Spinal cord (tissue), 10 donors: ENCODE data around the gene ZNF839. TPM values are rescaled to one million over a fixed set of nuclear protein-coding genes. Genes with fewer than 3 reads are reported as not detected.
A peak's percentile ranks its signal among the peaks of the same experiment; 100 is the strongest.

ENCODE experiments used
- DNase-seq, 6 donors: peaks; one replicate each; pipeline versions ENCODE4 v3.0.0 to v3.0.0-alpha.2; 2013 to 2015; ENCODE audit warnings: low spot score in 6 of 6, low read depth in 4 of 6
- H3K27ac ChIP-seq: one replicate; pipeline ENCODE4 v1.5.1; 2013; ENCODE audit warnings: low read depth, low read length, control low read depth
- H3K27me3 ChIP-seq: one replicate; pipeline ENCODE4 v1.6.1; 2013; ENCODE audit warnings: low read length; ENCODE audit not compliant: control insufficient read depth, insufficient read depth
- H3K36me3 ChIP-seq: one replicate; pipeline ENCODE4 v1.6.1; 2013; ENCODE audit warnings: low read length; ENCODE audit not compliant: control insufficient read depth, insufficient read depth
- H3K4me1 ChIP-seq: one replicate; pipeline ENCODE4 v1.6.1; 2013; ENCODE audit warnings: low read length; ENCODE audit not compliant: control insufficient read depth, insufficient read depth
- H3K4me3 ChIP-seq: one replicate; pipeline ENCODE4 v1.5.1; 2013; ENCODE audit warnings: low read depth, low read length, control low read depth
- H3K9me3 ChIP-seq: one replicate; pipeline ENCODE4 v1.6.1; 2013; ENCODE audit warnings: low read length; ENCODE audit not compliant: control insufficient read depth, insufficient read depth
- WGBS: methylation state at CpG from one replicate; pipeline ENCODE4 v1.1.5; 2013; ENCODE audit warnings: missing lambda C conversion rate; ENCODE audit not compliant: insufficient coverage; 5-methylcytosine and 5-hydroxymethylcytosine counted together
- polyA plus RNA-seq, 2 donors: library from polyadenylated mRNA; unstranded; fragments of 120-200 nt; gene quantifications; one replicate each; pipeline ENCODE4 v1.2.1, GENCODE V29; 2013; ENCODE audit not compliant: insufficient read length in 2 of 2
- total RNA-seq, 2 donors: library from RNA; depleted of rRNA in 1 of 2; stranded (reverse); fragments of 120-200 nt in 1 of 2; fragments of >200 nt in 1 of 2; gene quantifications; one replicate each; pipeline versions ENCODE4 v1.2.3 to v1.2.4, GENCODE V29; 2013 to 2014
- donor health status: healthy.

Gene ZNF839
- total and polyA plus RNA-seq, 4 donors = 8.8 to 16.3 (median 11.7) TPM

GRCh38 chr14:102303664-102304063 lies 15.9 kb upstream of the ZNF839 start:
- Histone ChIP-seq H3K27me3 (no peaks in the 10 kb centered on the region), H3K4me3 (no peak overlapping the region), H3K4me1 (no peaks in the 10 kb centered on the region), H3K36me3 (no peaks in the 10 kb centered on the region), H3K27ac (no peak overlapping the region), H3K9me3 (no peaks in the 10 kb centered on the region)
- peak in 1 of 6 donors; percentile 24 for DNase-seq
- no CpG with 5 or more reads among the region's 3 CpGs for whole genome bisulfite sequencing

DNA sequence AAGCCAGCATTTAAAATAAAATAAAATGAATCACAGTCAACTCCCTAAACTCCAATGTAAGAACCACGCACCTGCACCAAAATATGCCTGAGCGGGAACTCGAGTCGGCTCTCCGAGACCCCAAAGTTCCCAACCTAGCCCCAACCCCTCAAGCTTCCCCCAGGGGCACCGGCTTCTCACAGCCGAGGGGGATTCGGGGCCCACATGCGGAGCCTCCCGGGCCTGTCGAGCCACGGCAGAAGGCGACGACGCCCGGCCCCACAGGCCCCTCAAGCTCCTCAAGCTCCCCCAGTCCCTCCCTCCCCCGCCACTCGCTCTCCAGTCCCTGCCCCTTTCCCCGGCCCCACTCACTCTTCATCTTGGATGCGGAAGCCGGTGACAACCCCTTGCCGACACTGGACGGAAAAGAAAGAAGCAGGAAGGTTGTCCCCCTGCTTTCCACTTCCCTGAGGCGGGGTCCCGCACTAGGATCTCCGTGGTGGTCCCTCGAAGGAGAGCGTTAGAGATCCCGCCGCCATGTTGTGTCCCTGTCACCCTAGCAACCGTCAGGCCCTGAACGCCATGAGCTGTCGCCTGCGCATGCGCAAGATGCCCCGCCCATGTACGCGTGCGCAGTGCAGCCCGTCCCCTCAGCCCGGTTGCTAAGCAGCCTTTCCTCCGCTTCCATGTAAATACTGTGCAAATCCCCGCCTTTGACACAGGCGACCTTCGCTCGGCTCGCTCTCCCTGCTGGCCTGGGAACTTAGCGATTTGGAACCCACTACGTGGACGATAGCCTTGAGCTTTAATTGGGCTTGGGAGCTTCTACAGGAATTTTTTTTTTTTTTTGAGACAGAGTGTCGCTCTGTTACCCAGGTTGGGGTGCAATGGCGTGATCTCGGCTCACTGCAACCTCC lies 14.7 kb upstream of the ZNF839 start, which contains the start of gene MOK:
TSS of gene MOK (minus strand) at position 554 of the 896 bp plus-strand sequence. CDS start at position 358, 196 bp downstream.
- Histone ChIP-seq H3K36me3 (no peaks in the 10 kb centered on the region), H3K4me1 (no peaks in the 10 kb centered on the region), H3K27me3 (no peaks in the 10 kb centered on the region), H3K9me3 (no peaks in the 10 kb centered on the region), H3K27ac (peak within 1 kb of the TSS; percentile 88), H3K4me3 (peak within 1 kb of the TSS; percentile 88)
- 0% methylated on average over 46 of the region's 53 CpGs for whole genome bisulfite sequencing
- peak; percentile 94 to 99 (median 98) for DNase-seq

DNA sequence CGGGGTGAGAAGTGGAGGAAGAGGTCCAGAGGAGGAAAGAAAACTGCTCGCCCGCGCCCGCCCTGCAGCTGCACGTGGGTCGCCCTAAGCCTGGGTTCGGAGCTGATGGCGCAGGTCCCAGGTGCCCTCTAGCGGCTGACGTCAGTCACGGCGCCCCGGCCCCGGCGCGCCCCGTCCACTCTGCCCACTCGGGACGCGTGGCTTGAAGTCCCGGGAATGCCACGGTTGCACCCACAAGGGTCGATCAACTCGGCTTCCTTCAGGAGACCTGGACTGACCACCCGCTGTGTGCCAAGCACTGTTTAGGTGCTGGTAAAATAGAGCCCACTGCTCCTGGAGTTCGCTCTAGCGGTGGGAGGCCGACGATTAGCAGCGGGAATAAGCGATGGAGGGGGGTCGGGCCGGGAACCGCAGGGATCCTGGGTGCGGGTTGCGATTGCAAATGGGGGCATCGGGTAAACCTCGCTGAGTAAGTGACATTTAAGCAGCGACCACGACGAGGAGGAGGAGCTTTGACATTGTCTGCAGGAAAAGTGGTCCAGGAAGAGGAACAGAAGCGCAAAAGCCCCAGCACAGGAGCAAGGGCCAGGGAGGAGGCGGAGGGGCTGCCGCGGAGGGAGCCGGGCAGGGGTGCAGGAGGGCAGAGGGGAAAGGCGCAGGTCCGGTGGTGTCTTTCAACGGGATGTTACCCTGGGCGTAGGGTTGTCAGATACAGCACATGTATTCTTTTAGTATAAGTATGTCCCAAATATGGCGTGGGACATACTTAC lies 5.1 kb upstream of the ZNF839 start:
- no peaks in the 10 kb centered on the region for H3K36me3 ChIP-seq
- peaks cover 54% of the 10 kb centered on the region for H3K4me1 ChIP-seq
- WGBS = 2% methylated on average over 46 of the region's 52 CpGs
- peak overlapping the region; percentile 22 for H3K27ac ChIP-seq
- no peaks in the 10 kb centered on the region for H3K27me3 ChIP-seq
- peak overlapping the region; percentile 52 for H3K4me3 ChIP-seq
- DNase-seq = peak in 2 of 6 donors; percentile 92 to 93
- H3K9me3 ChIP-seq = no peaks in the 10 kb centered on the region

DNA sequence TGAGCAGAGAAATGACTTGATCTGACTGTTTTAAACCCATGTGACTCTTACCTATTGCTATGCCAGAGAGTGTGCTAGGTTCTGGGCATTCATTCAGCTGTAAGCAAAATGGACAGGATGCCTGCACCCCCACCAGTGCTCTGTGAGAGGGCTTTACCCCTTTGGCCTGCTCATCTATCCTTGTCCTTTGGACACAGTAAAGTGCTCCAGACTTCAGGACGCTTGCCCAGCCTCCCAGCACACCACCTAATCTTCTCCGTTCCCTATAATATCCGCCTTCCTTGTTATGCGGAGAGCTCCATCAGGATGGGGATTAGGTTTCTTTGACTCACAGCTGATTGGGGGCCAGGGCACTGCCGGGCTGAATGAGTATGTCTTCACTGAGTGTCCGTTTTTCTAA lies 4.4 kb upstream of the ZNF839 start:
- Histone ChIP-seq H3K4me1 (peaks cover 56% of the 10 kb centered on the region), H3K27ac (peak overlapping the region; percentile 47), H3K27me3 (no peaks in the 10 kb centered on the region), H3K9me3 (no peaks in the 10 kb centered on the region), H3K4me3 (no peak overlapping the region), H3K36me3 (no peaks in the 10 kb centered on the region)
- peak in 1 of 6 donors; percentile 51 for DNase-seq
- 100% methylated on average over 4 of the region's 6 CpGs for WGBS

GRCh38 chr14:102316338-102316742 lies 3.2 kb upstream of the ZNF839 start:
- Histone ChIP-seq H3K4me3 (peak overlapping the region; percentile 77), H3K9me3 (no peaks in the 10 kb centered on the region), H3K27ac (peak overlapping the region; percentile 97), H3K36me3 (peaks cover 3% of the 10 kb centered on the region), H3K27me3 (no peaks in the 10 kb centered on the region), H3K4me1 (peaks cover 69% of the 10 kb centered on the region)
- WGBS = 0% methylated on average over 9 of the region's 10 CpGs
- DNase-seq = peak in 1 of 6 donors; percentile 92

DNA sequence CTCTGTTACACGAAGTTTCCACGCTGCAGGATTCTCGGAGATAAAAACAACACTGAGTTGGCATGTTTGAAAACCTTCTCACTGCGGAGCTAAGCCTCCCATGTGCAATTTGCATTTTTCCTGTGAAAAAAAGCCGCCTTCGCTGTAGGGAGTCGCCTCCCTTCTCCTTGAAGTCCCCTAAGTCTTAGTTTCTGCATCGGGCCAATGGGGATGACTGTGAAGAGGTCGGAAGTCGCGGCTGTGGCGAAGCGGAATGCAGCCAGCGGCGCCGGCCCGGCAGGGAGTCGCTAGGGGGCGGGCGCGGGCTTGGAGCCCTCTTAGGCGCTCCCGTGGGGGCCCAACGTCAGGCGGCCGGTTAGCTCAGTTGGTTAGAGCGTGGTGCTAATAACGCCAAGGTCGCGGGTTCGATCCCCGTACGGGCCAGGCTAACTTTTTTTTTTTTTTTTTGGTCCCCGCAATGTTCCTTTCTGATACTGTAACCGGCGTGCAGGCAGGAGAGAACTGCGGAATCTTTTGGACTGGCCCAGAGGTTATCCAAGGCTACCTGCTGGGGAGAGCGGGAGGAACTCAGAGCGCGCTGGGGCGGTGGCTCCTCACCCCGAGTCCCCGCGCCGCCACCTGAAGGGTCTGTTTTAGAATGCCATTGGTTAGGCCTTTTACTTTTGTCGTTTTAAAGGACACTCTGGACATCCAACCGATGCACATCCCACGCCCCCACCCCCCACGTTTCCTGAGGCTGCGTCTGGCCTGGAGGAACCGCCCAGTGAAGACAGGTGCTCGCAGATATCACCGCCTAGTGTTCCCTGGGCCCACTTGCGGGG lies 2.6 kb upstream of the ZNF839 start:
- H3K27ac ChIP-seq = peak overlapping the region; percentile 97
- peaks cover 69% of the 10 kb centered on the region for H3K4me1 ChIP-seq
- WGBS = under 1% methylated on average over 46 of the region's 54 CpGs
- H3K4me3 ChIP-seq = peak overlapping the region; percentile 77
- H3K27me3 ChIP-seq = no peaks in the 10 kb centered on the region
- no peaks in the 10 kb centered on the region for H3K9me3 ChIP-seq
- H3K36me3 ChIP-seq = peaks cover 3% of the 10 kb centered on the region
- DNase-seq = peak in 4 of 6 donors; percentile 85 to 96 (median 91)

DNA sequence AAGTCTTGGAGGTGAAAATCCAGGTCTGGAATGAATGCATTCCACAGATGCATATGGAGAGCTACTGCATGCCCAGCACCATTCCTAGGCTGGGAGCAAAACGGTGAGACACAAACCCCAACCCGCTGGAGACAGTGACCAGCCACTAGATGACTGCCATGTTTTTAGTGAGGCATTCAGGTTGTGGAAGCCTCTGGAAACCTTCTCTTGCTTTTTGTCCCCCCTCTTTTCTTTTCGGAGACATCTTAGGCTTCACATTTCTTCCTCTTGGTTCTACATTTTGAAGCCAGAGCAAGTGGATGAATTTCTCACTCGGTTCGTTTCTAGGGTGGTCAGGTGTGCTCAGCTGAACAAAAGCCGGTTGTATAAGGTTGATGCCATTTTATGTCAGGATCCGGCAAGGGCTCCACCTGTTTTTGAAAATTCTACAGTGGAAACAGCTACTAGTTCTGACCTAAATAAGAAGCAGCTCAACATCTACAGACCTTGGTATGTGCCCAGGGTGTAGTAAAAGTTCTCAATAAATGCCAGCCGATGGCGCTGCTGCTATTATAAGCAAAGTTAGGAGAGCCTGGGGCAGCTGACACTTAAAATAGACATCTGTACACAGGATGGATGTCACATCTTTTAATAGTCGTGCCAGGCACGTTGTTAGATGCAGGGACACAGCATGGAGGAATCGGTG lies 1.8 kb upstream of the ZNF839 start:
- peak overlapping the region; percentile 97 for H3K27ac ChIP-seq
- H3K4me3 ChIP-seq = peak overlapping the region; percentile 77
- no peaks in the 10 kb centered on the region for H3K27me3 ChIP-seq
- H3K9me3 ChIP-seq = no peaks in the 10 kb centered on the region
- peaks cover 6% of the 10 kb centered on the region for H3K36me3 ChIP-seq
- DNase-seq = peak in 2 of 6 donors; percentile 17 to 67
- peaks cover 69% of the 10 kb centered on the region for H3K4me1 ChIP-seq
- WGBS = 65% methylated on average over 8 of the region's 12 CpGs

GRCh38 chr14:102318781-102319276 lies 717 bp upstream of the ZNF839 start:
- 100% methylated on average over 1 of the region's 15 CpGs for WGBS
- H3K27ac ChIP-seq = peak overlapping the region; percentile 91
- DNase-seq = no peak
- no peaks in the 10 kb centered on the region for H3K27me3 ChIP-seq
- H3K36me3 ChIP-seq = peaks cover 6% of the 10 kb centered on the region
- H3K4me1 ChIP-seq = peaks cover 63% of the 10 kb centered on the region
- H3K9me3 ChIP-seq = no peaks in the 10 kb centered on the region
- peak overlapping the region; percentile 84 for H3K4me3 ChIP-seq
